OCI-LY1 (cell line): ENCODE data around the gene CHP2.

ENCODE experiments used
- EZH2 ChIP-seq: fragments of 200-600 bp; sonication (generic), shearing (Covaris generic); IDR thresholded peaks from 2 replicates; pipeline ENCODE4 v1.8.0; 2017; ENCODE audit warnings: borderline replicate concordance, mixed run types, mild to moderate bottlenecking, antibody characterized with exemption, low read length, moderate library complexity, mixed read lengths
- TF ChIP-seq, protein P1 (sequence below): fragments of 200-600 bp; sonication (generic), shearing (Covaris generic); IDR thresholded peaks from 2 replicates; pipeline ENCODE4 v1.5.1; 2017; ENCODE audit warnings: mild to moderate bottlenecking, antibody characterized with exemption, low read length, moderate library complexity, mixed read lengths

DNA sequence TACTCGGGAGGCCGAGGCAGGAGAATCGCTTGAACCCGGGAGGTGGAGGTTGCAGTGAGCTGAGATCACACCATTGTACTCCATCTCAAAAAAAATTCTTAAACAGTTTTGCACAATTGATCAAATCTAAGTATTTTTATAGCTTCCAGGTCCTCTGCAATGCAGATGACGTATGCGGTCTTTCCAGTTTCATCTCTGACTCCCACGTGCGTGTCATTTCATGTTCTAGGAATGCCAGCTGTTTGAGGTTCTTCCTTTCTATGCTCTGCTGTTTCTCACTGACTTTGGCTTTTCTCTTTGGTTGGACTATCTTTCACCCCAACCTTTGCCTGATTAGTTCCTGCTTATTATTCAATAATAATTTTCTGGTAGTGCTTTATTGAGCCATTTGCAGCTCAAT lies 16.2 kb downstream of the CHP2 start:
- TF ChIP-seq, protein P1, sequence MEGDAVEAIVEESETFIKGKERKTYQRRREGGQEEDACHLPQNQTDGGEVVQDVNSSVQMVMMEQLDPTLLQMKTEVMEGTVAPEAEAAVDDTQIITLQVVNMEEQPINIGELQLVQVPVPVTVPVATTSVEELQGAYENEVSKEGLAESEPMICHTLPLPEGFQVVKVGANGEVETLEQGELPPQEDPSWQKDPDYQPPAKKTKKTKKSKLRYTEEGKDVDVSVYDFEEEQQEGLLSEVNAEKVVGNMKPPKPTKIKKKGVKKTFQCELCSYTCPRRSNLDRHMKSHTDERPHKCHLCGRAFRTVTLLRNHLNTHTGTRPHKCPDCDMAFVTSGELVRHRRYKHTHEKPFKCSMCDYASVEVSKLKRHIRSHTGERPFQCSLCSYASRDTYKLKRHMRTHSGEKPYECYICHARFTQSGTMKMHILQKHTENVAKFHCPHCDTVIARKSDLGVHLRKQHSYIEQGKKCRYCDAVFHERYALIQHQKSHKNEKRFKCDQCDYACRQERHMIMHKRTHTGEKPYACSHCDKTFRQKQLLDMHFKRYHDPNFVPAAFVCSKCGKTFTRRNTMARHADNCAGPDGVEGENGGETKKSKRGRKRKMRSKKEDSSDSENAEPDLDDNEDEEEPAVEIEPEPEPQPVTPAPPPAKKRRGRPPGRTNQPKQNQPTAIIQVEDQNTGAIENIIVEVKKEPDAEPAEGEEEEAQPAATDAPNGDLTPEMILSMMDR = no peak
- no peak for TF ChIP-seq EZH2
